K562 (cell line): ENCODE results near the gene CHMP5. TPM values are rescaled to one million over a fixed set of nuclear protein-coding genes. Genes with fewer than 3 reads are reported as not detected.

Source experiments
- ATF1 ChIP-seq, 2 experiments: fragments of 450-650 bp in 1 of 2; IDR thresholded peaks; 2 replicates each; pipeline ENCODE4 v1.6.1; 2016; ENCODE audit warnings: missing compliant biosample characterization in 1 of 2, missing genetic modification characterization in 1 of 2
- HES1 ChIP-seq: fragments of 450-650 bp; IDR thresholded peaks from 2 replicates; pipeline ENCODE4 v1.6.1; 2016; ENCODE audit warnings: low read depth, mild to moderate bottlenecking, moderate library complexity
- MXI1 ChIP-seq: IDR thresholded peaks from 2 replicates; pipeline ENCODE4 v1.6.1; 2011; ENCODE audit warnings: low read depth, mild to moderate bottlenecking, improper control_type of control experiment, low read length
- RAD21 ChIP-seq, 2 experiments: fragments of 250-450 bp in 1 of 2; fragments of 450-650 bp in 1 of 2; sonication (Bioruptor Pico) in 1 of 2; formaldehyde crosslinking in 1 of 2; IDR thresholded peaks in 1 of 2; conservative IDR thresholded peaks in 1 of 2; 2 replicates each; pipeline versions ENCODE4 v1.4.0 to v1.8.0; 2020 to 2022; ENCODE audit warnings: mild to moderate bottlenecking in 2 of 2, moderate library complexity in 1 of 2
- ZBTB43 ChIP-seq: sonication (generic); formaldehyde crosslinking; IDR thresholded peaks from 2 replicates; pipeline ENCODE4 v1.8.0; 2023; ENCODE audit warnings: mild to moderate bottlenecking, missing genetic modification reagents
- ZNF407 ChIP-seq: fragments of 450-650 bp; IDR thresholded peaks from 2 replicates; pipeline ENCODE4 v1.6.1; 2016; ENCODE audit warnings: low read depth
- ZNF655 ChIP-seq: fragments of 250-450 bp; sonication (Bioruptor Pico); IDR thresholded peaks from 2 replicates; pipeline ENCODE4 v1.5.0; 2021
- polyA plus RNA-seq, 8 experiments: library from polyadenylated mRNA; depleted of rRNA in 4 of 8; stranded (reverse) in 5 of 8; unstranded in 3 of 8; fragments of >200 nt; fragmentation: Nextera tagmentation in 2 of 8; fragmentation: Illumina TruSeq in 1 of 8; extraction: Ambion mirVana in 2 of 8; extraction: Trizol in 1 of 8; gene quantifications; 2 replicates each; pipeline versions ENCODE4 v1.2.1 to v1.2.3, GENCODE V29; 2011 to 2014; ENCODE audit warnings: inconsistent platforms in 1 of 8, missing spikeins in 1 of 8
- total RNA-seq, 7 experiments: library from RNA; depleted of rRNA in 6 of 7; stranded (reverse); fragments of >200 nt in 6 of 7; fragmentation: Illumina TruSeq in 2 of 7; extraction: Trizol in 2 of 7; gene quantifications; 2 replicates each; pipeline versions ENCODE4 v1.2.1 to v1.2.3, GENCODE V29; 2011 to 2021; ENCODE audit warnings: low replicate concordance in 1 of 7
- TF ChIP-seq, protein P1 (sequence below), 2 experiments: fragments of 450-650 bp in 1 of 2; IDR thresholded peaks; 2 replicates each; pipeline ENCODE4 v1.6.1; 2011 to 2017; ENCODE audit warnings: low read depth in 2 of 2, antibody characterized with exemption in 1 of 2, borderline replicate concordance in 1 of 2, low read length in 1 of 2, mild to moderate bottlenecking in 1 of 2, mixed read lengths in 1 of 2; ENCODE audit not compliant: control insufficient read depth in 1 of 2

Gene CHMP5
- total and polyA plus RNA-seq, 9 of the 15 experiments (the other 6 are each of a cell fraction or from before 2014, with no cell fraction given), result 36.0 to 105 (median 54.9) TPM

- peak; percentile 88 for TF ChIP-seq ZNF407
- TF ChIP-seq, protein P1, sequence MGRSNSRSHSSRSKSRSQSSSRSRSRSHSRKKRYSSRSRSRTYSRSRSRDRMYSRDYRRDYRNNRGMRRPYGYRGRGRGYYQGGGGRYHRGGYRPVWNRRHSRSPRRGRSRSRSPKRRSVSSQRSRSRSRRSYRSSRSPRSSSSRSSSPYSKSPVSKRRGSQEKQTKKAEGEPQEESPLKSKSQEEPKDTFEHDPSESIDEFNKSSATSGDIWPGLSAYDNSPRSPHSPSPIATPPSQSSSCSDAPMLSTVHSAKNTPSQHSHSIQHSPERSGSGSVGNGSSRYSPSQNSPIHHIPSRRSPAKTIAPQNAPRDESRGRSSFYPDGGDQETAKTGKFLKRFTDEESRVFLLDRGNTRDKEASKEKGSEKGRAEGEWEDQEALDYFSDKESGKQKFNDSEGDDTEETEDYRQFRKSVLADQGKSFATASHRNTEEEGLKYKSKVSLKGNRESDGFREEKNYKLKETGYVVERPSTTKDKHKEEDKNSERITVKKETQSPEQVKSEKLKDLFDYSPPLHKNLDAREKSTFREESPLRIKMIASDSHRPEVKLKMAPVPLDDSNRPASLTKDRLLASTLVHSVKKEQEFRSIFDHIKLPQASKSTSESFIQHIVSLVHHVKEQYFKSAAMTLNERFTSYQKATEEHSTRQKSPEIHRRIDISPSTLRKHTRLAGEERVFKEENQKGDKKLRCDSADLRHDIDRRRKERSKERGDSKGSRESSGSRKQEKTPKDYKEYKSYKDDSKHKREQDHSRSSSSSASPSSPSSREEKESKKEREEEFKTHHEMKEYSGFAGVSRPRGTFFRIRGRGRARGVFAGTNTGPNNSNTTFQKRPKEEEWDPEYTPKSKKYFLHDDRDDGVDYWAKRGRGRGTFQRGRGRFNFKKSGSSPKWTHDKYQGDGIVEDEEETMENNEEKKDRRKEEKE (IDR thresholded peaks at IDR 0.05; ENCODE audit: borderline replicate concordance in 1 of 2, control insufficient read depth in 1 of 2, low read depth in 2 of 2, low read length in 1 of 2), result no peak
- no peak for TF ChIP-seq RAD21 (CRISPR knock-in tag; conservative IDR thresholded peaks at IDR 0.05 in 1 of 2, IDR thresholded peaks at IDR 0.05 in 1 of 2)
- no peak for TF ChIP-seq ZBTB43 (CRISPR knock-in tag)
- peak; percentile 96 for TF ChIP-seq ATF1 (CRISPR knock-in tag; IDR thresholded peaks at IDR 0.05)
- peak; percentile 99 for TF ChIP-seq ATF1 (tag; IDR thresholded peaks at IDR 0.05)
- TF ChIP-seq HES1, result no peak
- no peak for TF ChIP-seq ZNF655 (CRISPR knock-in tag)
- TF ChIP-seq MXI1, result peak; percentile 23; the same call in 1 of the 2 replicates
Measured at GRCh38 chr9:33290247-33291030, 25.6 kb downstream of the CHMP5 start, which contains the start of gene NFX1 (continued).
